GM10266 (cell line): ENCODE results near the gene SHC4.

Source experiments
- DNase-seq: peaks from one replicate; pipeline ENCODE4 v3.0.0; 2012; ENCODE audit errors: extremely low spot score
- TF ChIP-seq, protein P1 (sequence below): IDR thresholded peaks from 2 replicates; pipeline ENCODE4 v1.5.1; 2012; ENCODE audit warnings: mild to moderate bottlenecking, low read depth; ENCODE audit not compliant: control insufficient read depth, insufficient read depth; ENCODE audit errors: missing control alignments

The SHC4 gene

GRCh38 chr15:48775546-48775945, 188.2 kb downstream of the SHC4 start:
- TF ChIP-seq, protein P1, sequence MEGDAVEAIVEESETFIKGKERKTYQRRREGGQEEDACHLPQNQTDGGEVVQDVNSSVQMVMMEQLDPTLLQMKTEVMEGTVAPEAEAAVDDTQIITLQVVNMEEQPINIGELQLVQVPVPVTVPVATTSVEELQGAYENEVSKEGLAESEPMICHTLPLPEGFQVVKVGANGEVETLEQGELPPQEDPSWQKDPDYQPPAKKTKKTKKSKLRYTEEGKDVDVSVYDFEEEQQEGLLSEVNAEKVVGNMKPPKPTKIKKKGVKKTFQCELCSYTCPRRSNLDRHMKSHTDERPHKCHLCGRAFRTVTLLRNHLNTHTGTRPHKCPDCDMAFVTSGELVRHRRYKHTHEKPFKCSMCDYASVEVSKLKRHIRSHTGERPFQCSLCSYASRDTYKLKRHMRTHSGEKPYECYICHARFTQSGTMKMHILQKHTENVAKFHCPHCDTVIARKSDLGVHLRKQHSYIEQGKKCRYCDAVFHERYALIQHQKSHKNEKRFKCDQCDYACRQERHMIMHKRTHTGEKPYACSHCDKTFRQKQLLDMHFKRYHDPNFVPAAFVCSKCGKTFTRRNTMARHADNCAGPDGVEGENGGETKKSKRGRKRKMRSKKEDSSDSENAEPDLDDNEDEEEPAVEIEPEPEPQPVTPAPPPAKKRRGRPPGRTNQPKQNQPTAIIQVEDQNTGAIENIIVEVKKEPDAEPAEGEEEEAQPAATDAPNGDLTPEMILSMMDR = no peak
- no peak for DNase-seq

DNA sequence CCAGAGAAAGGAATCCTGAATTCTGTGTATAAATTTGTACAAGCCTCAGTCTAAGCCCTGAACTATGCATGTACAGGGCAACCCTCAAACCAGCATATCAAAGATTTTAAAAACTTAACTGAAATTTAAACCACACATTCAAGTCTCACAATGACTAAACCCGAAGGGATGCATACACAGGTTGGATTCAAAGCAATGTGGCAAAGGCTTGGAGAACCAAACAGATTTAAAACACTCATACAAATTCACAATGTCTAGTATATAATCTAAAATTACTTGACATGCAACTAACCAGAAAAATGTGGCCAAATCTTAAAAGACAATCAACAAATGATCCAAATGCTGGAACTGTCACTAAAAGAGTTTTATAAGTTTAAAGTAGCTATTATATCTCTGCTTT, 189.2 kb downstream of the SHC4 start:
- TF ChIP-seq, protein P1 = no peak
- no peak for DNase-seq
